Measurements from ENCODE around the gene CLEC4C. TPM values are rescaled to one million over a fixed set of nuclear protein-coding genes. Genes with fewer than 3 reads are reported as not detected.

Gene CLEC4C, protein sequence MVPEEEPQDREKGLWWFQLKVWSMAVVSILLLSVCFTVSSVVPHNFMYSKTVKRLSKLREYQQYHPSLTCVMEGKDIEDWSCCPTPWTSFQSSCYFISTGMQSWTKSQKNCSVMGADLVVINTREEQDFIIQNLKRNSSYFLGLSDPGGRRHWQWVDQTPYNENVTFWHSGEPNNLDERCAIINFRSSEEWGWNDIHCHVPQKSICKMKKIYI
- total RNA-seq (2016; rRNA removed; fragmentation: Illumina TruSeq; extraction: Trizol) (not detected in 2 replicates), polyA plus RNA-seq (2011; rRNA removed) (not detected in 2 replicates), polyA minus RNA-seq (2011; rRNA and poly(A)+ RNA removed; ENCODE audit: low replicate concordance) (not detected in 2 replicates), Bru-seq, nascent RNA (not detected), BruChase-seq, experiment 1, labeled RNA remaining after a 6-hour chase (not detected), BruChase-seq, experiment 2, labeled RNA remaining after a 2-hour chase (not detected)
- total RNA-seq (2016; cell fraction: cytosol; rRNA removed; fragmentation: Illumina TruSeq; extraction: Trizol; ENCODE audit: low read depth): not detected in 2 replicates
- total RNA-seq (2016; cell fraction: insoluble cytoplasmic fraction; rRNA removed; fragmentation: Illumina TruSeq; extraction: Trizol): not detected in 2 replicates
- not detected in 2 replicates for total RNA-seq (2016; cell fraction: membrane; rRNA removed; fragmentation: Illumina TruSeq; extraction: Trizol)
- total RNA-seq (2016; cell fraction: nucleus; rRNA removed; fragmentation: Illumina TruSeq; extraction: Trizol): not detected in 2 replicates
- polyA plus RNA-seq (2011; cell fraction: cytosol; rRNA removed): not detected in 2 replicates
- not detected in 2 replicates for polyA plus RNA-seq (2011; cell fraction: nucleus; rRNA removed)
- polyA plus RNA-seq (2012): not detected in 2 replicates
- not detected in 2 replicates for polyA plus RNA-seq (2016; cell fraction: cytosol; fragmentation: Illumina TruSeq; extraction: Trizol; ENCODE audit: low read depth)
- polyA plus RNA-seq (2016; cell fraction: insoluble cytoplasmic fraction; fragmentation: Illumina TruSeq; extraction: Trizol; ENCODE audit: low read depth): not detected in 2 replicates
- polyA plus RNA-seq (2016; cell fraction: membrane; fragmentation: Illumina TruSeq; extraction: Trizol; ENCODE audit: low read depth): not detected in 2 replicates
- polyA plus RNA-seq (2016; cell fraction: nucleus; fragmentation: Illumina TruSeq; extraction: Trizol; ENCODE audit: insufficient read depth, low read depth): not detected in 2 replicates
- polyA minus RNA-seq (2011; cell fraction: cytosol; rRNA and poly(A)+ RNA removed): not detected in 2 replicates
- polyA minus RNA-seq (2011; cell fraction: nucleus; rRNA and poly(A)+ RNA removed): not detected in 2 replicates
- long read RNA-seq, experiment 1: 0 reads
- long read RNA-seq, experiment 2: 0 reads

DNA sequence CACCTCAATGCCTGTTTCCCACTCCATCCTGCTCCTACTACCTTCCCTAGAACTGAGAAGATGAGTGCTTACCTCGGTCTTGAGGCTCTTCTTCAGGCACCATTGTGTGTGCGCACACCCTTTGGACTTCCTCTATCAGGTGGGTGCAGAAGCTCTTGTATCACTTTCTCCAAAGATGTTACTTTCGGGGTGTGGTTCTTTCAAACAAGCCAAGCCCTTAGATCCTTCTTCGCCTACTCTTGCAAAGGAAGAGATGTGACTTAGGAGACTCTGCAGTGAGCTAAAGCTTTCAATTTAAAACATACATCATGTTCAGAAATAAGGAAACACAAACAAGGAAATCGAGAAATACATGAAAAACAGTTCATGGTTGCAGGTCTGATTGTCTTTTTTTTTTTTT, at the start of gene CLEC4C:
Gene CLEC4C, minus strand, starts transcription at position 130 of the 400 bp plus-strand sequence. Its CDS starts 27 bp downstream, at position 103.
- CTCF ChIA-PET (ENCODE audit: low intra/inter-chr PET ratio, low total read pairs): no interaction called here

More for the DNA sequence above, at the start of gene CLEC4C:
- Histone ChIP-seq H3K79me2 (ENCODE audit: insufficient read depth, low read length) (no peaks in the 10 kb centered on the region), H3K27me3 (ENCODE audit: control insufficient read depth in 1 of 2, insufficient read depth in 2 of 2, low read length in 2 of 2) (peaks cover 0 to 4% of the 10 kb centered on the region in 2 experiments; a peak in 1 of 5 replicates), H2AFZ (ENCODE audit: low read length) (no peak within 1 kb of the TSS), H3K4me2 (ENCODE audit: low read depth, low read length) (no peak within 1 kb of the TSS), H3K9me3 (ENCODE audit: low read length) (0 out of 2 replicates have a peak, but pooled peaks cover 5% of the 10 kb centered on the region), H4K20me1 (ENCODE audit: insufficient read depth, low read length) (no peaks in the 10 kb centered on the region), H3K4me3 (replicated peaks in 1 of 3; ENCODE audit: insufficient read depth in 1 of 3, low read depth in 2 of 3, low read length in 3 of 3) (no peak within 1 kb of the TSS), H3K27ac (ENCODE audit: extremely low read length, insufficient read depth, low read length) (no peak within 1 kb of the TSS), H3K9ac (ENCODE audit: insufficient read depth, low read depth, low read length) (no peak within 1 kb of the TSS), H3K36me3 (replicated peaks in 1 of 2; ENCODE audit: control insufficient read depth in 1 of 2, insufficient read depth in 2 of 2, low read length in 2 of 2) (no peaks in the 10 kb centered on the region), H3K4me1 (ENCODE audit: insufficient read depth, low read length) (no peaks in the 10 kb centered on the region)
- FAIRE-seq (no peak), DNase-seq (ENCODE audit: low spot score) (no peak), ATAC-seq (no peak)
- no TSS peak for BruUV-seq (replicated peaks)
- TF ChIP-seq CREB1 (IDR thresholded peaks at IDR 0.05) (no peak), CREB1 (CRISPR knock-in tag; IDR thresholded peaks at IDR 0.05) (no peak), KLF13 (CRISPR knock-in tag; IDR thresholded peaks at IDR 0.05) (no peak)
- TF ChIP-seq, protein P1, sequence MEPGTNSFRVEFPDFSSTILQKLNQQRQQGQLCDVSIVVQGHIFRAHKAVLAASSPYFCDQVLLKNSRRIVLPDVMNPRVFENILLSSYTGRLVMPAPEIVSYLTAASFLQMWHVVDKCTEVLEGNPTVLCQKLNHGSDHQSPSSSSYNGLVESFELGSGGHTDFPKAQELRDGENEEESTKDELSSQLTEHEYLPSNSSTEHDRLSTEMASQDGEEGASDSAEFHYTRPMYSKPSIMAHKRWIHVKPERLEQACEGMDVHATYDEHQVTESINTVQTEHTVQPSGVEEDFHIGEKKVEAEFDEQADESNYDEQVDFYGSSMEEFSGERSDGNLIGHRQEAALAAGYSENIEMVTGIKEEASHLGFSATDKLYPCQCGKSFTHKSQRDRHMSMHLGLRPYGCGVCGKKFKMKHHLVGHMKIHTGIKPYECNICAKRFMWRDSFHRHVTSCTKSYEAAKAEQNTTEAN (CRISPR knock-in tag; conservative IDR thresholded peaks at IDR 0.05): no peak
- in situ Hi-C loops (cut with HindIII; ENCODE audit: extremely low pct_ligation_motif_present, low pct_unique_long_range_greater_than_20kb): no loop called here
- intact Hi-C loops (cut with micrococcal nuclease; ENCODE audit: unreplicated experiment): no loop called here
- POLR2A ChIA-PET: no interaction called here
- WGBS (ENCODE audit: low lambda C conversion rate): 36% methylated on average over 5 of the region's 5 CpGs

Measured in HepG2 (cell line).